ENCODE data around the gene DNAH14. TPM values are rescaled to one million over a fixed set of nuclear protein-coding genes. Genes with fewer than 3 reads are reported as not detected.
"Not testable (repeated sequence)": the region's sequence is repeated elsewhere in the genome, so short reads cannot be mapped to it uniquely, and the experiment has no call there.

The DNAH14 gene
- total RNA-seq, 4 donors from 2014 or later, result 4.1 to 84.0 (median 11.4) TPM

GRCh38 chr1:225299624-225300023 lies 370.1 kb downstream of the DNAH14 start:
- no peak overlapping the region for H3K4me3 ChIP-seq
- no peak overlapping the region for H3K27ac ChIP-seq
- in situ Hi-C loops (cut with MboI; ENCODE audit: low pct_ligation_motif_present in 1 of 4, low pct_unique_long_range_greater_than_20kb in 1 of 4, low sequenced_read_pairs in 3 of 4), result loop anchor here in 1 of 4 donors (25.0 kb wide), 1 partner anchor 663 kb away; no protein-coding TSS in a partner anchor
- 60 to 91% methylated on average over 2 of the region's 2 CpGs for WGBS, 2 donors (ENCODE audit: low coverage in 1 of 2)
- DNase-seq, result no peak
- H3K27me3 ChIP-seq, result no peaks in the 10 kb centered on the region
- intact Hi-C loops (cut with DNase I; ENCODE audit: low total_unique reads), result no loop called here
- no peak for TF ChIP-seq POLR2AphosphoS5 (IDR thresholded peaks at IDR 0.05)
- no peak for TF ChIP-seq CTCF (IDR thresholded peaks at IDR 0.05)
- TF ChIP-seq EP300 (IDR thresholded peaks at IDR 0.05; ENCODE audit: low read depth), result no peak
- TF ChIP-seq POLR2A (IDR thresholded peaks at IDR 0.05), result no peak
- no peaks in the 10 kb centered on the region for H3K4me1 ChIP-seq
- no peaks in the 10 kb centered on the region for H3K36me3 ChIP-seq
- peaks cover 1 to 5% of the 10 kb centered on the region in 2 donors for H3K9me3 ChIP-seq

- Histone ChIP-seq H3K9me3 (peaks cover 0 to 5% of the 10 kb centered on the region in 2 donors), H3K27me3 (no peaks in the 10 kb centered on the region), H3K4me1 (no peaks in the 10 kb centered on the region), H3K27ac (no peak overlapping the region), H3K4me3 (no peak overlapping the region), H3K36me3 (no peaks in the 10 kb centered on the region)
- WGBS, 2 donors (ENCODE audit: low coverage in 1 of 2), result 60 to 90% methylated on average over 1 of the region's 1 CpG
- intact Hi-C loops (cut with DNase I; ENCODE audit: low total_unique reads) (no loop called here), in situ Hi-C loops (cut with MboI; ENCODE audit: low pct_ligation_motif_present in 1 of 4, low pct_unique_long_range_greater_than_20kb in 1 of 4, low sequenced_read_pairs in 3 of 4) (loop anchor here in 1 of 4 donors (25.0 kb wide), 1 partner anchor 662 kb away; no protein-coding TSS in a partner anchor)
- TF ChIP-seq POLR2A (IDR thresholded peaks at IDR 0.05), result no peak
- no peak for TF ChIP-seq EP300 (IDR thresholded peaks at IDR 0.05; ENCODE audit: low read depth)
- no peak for TF ChIP-seq POLR2AphosphoS5 (IDR thresholded peaks at IDR 0.05)
- TF ChIP-seq CTCF (IDR thresholded peaks at IDR 0.05), result no peak
- no peak for DNase-seq
Observed at GRCh38 chr1:225300381-225300780, 370.9 kb downstream of the DNAH14 start.

GRCh38 chr1:225304996-225305395 lies 375.5 kb downstream of the DNAH14 start:
- WGBS, 2 donors (ENCODE audit: low coverage in 1 of 2), result 77 to 78% methylated on average over 5 of the region's 5 CpGs
- no peaks in the 10 kb centered on the region for H3K4me1 ChIP-seq
- no peaks in the 10 kb centered on the region for H3K9me3 ChIP-seq
- no peak for TF ChIP-seq POLR2AphosphoS5 (IDR thresholded peaks at IDR 0.05)
- no peak for TF ChIP-seq EP300 (IDR thresholded peaks at IDR 0.05; ENCODE audit: low read depth)
- TF ChIP-seq POLR2A (IDR thresholded peaks at IDR 0.05), result no peak
- no peak for TF ChIP-seq CTCF (IDR thresholded peaks at IDR 0.05)
- intact Hi-C loops (cut with DNase I; ENCODE audit: low total_unique reads) (no loop called here), in situ Hi-C loops (cut with MboI; ENCODE audit: low pct_ligation_motif_present in 1 of 4, low pct_unique_long_range_greater_than_20kb in 1 of 4, low sequenced_read_pairs in 3 of 4) (loop anchor here in 1 of 4 donors (25.0 kb wide), 1 partner anchor 657 kb away; no protein-coding TSS in a partner anchor)
- no peak overlapping the region for H3K4me3 ChIP-seq
- DNase-seq, result no peak
- H3K27me3 ChIP-seq, result no peaks in the 10 kb centered on the region
- H3K36me3 ChIP-seq, result no peaks in the 10 kb centered on the region
- no peak overlapping the region for H3K27ac ChIP-seq

- H3K4me3 ChIP-seq; DNase-seq; intact Hi-C loops (cut with DNase I; ENCODE audit: low total_unique reads); H3K27ac ChIP-seq; H3K4me1 ChIP-seq; H3K27me3 ChIP-seq; H3K36me3 ChIP-seq; H3K9me3 ChIP-seq: not testable (repeated sequence)
- 89 to 92% methylated on average over 3 of the region's 3 CpGs for WGBS, 2 donors (ENCODE audit: low coverage in 1 of 2)
- in situ Hi-C loops (cut with MboI; ENCODE audit: low pct_ligation_motif_present in 1 of 4, low pct_unique_long_range_greater_than_20kb in 1 of 4, low sequenced_read_pairs in 3 of 4), result loop anchor here in 1 of 4 donors (25.0 kb wide), 1 partner anchor 652 kb away; no protein-coding TSS in a partner anchor
Observed at GRCh38 chr1:225310544-225310943, 381.1 kb downstream of the DNAH14 start.
